Measurements from ENCODE around the gene RASL12. TPM values are rescaled to one million over a fixed set of nuclear protein-coding genes. Genes with fewer than 3 reads are reported as not detected.
"Not testable (repeated sequence)": the region's sequence is repeated elsewhere in the genome, so short reads cannot be mapped to it uniquely, and the experiment has no call there.

RASL12 gene
- total and polyA plus RNA-seq, 9 donors, result 11.9 to 16.5 (median 14.2) TPM

DNA sequence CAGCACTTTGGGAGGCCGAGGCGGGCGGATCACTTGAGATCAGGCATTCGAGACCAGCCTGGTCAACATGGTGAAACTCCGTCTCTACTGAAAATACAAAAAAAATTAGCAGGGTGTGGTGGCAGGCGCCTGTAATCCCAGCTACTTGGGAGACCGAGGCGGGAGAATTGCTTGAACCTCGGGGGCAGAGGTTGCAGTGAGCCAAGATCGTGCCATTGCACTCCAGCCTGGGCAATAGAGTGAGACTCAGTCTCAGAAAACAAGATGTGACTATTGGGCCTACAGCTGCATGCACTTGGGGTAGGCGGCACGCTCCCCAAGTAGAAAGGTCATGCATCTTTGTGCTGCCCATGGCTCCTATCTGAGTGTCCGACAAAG lies 26.0 kb upstream of the RASL12 start:
- 93% methylated on average over 12 of the region's 13 CpGs for WGBS (ENCODE audit: insufficient coverage)
- Histone ChIP-seq H3K4me1 (ENCODE audit: control insufficient read depth, insufficient read depth, low read length) (peaks cover 19% of the 10 kb centered on the region), H3K36me3 (ENCODE audit: control insufficient read depth, insufficient read depth, low read length) (peaks cover 36% of the 10 kb centered on the region)
- H3K27ac ChIP-seq (ENCODE audit: low read length); H3K4me3 ChIP-seq (ENCODE audit: low read length); DNase-seq; H3K27me3 ChIP-seq (ENCODE audit: control insufficient read depth, insufficient read depth, low read length); H3K9me3 ChIP-seq (replicated peaks; ENCODE audit: control insufficient read depth, low read depth, low read length): not testable (repeated sequence)

DNA sequence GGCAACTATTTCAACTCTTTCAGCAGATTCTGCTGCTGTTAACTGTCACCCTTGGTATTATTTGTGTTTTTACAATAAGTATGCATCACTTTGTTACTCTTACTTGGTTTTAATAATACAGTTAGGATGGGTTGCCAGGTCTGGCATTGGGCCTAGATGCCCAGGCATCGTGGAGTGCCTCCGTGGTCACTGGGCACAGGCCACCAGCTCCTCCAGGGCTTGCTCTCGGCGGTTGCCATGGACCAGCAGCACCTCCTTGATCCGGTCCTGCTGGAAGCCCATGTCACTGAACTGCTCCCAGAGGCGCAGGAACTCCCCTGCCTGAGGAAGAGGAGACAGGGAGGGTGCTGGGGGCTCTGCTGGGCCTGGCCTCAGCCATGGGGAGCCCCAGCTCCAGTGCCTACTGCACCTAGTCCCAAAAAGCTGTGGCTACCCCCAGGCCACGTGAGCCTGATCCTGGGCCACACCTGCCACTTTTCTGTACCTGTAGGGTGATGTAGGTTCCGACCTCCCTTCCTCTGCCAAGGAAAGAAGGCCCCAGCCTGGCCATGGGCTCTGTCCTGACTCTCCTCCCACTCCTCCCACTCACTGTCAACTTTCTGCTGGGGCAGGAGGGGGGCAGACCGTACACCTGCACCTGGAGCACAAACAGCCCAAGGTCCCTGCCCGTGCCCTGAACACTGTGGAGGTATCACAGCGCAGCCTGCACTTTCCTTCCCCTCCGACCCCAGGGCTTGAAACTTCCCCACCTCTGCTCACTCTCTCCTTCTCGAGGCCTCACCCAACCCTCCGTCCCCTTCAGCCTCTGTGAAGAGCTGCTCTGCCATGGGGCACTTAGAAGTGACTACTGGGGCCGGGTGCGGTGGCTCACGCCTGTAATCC lies 25.4 kb upstream of the RASL12 start:
- no peaks in the 10 kb centered on the region for H3K27me3 ChIP-seq (ENCODE audit: control insufficient read depth, insufficient read depth, low read length)
- no peak overlapping the region for H3K27ac ChIP-seq (ENCODE audit: low read length)
- H3K36me3 ChIP-seq (ENCODE audit: control insufficient read depth, insufficient read depth, low read length), result peaks cover 30% of the 10 kb centered on the region
- no peak overlapping the region for H3K4me3 ChIP-seq (ENCODE audit: low read length)
- WGBS (ENCODE audit: insufficient coverage), result 94% methylated on average over 14 of the region's 17 CpGs
- H3K9me3 ChIP-seq (replicated peaks; ENCODE audit: control insufficient read depth, low read depth, low read length), result no peaks in the 10 kb centered on the region
- H3K4me1 ChIP-seq (ENCODE audit: control insufficient read depth, insufficient read depth, low read length), result peaks cover 24% of the 10 kb centered on the region
- DNase-seq, result no peak

DNA sequence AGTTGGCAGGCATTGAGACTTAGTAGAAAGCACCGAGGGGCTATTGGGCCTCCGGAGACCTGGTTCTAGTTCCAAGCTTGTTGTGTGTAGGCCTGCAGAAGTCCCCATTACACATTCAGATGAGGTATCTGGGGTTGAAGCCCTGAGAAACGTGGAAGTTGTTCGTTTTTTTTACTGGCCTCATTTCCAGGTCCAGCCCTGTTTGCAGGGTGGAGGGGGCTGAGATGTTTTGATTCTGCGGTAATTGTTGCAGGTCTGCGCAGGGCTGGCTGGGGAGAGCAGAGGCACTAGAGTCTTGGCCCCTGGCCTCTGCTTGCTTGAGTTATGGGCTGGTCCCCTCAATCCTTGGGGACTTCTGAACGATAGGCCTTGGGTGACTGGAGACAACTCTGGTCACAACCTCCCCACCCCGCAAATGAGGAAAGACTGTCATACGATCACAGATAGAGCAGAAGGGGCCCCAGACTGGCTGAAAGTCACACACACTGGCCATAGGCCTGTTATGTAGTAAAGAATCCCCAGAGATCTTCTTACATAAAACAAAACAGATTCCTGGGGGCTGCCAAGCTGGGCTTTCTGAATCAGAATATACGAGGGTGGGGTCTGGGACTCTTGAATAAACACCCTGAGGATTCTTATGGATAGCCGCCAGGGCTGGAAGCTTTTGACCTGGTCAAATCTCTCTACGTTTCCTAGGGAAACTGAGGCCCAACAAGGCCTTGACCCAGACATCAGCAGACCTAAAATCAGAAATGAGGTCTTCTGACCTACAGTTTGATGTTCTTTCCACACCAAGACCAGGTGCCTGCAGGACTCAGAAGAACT lies 24.4 kb upstream of the RASL12 start:
- Histone ChIP-seq H3K9me3 (replicated peaks; ENCODE audit: control insufficient read depth, low read depth, low read length) (no peaks in the 10 kb centered on the region), H3K27me3 (ENCODE audit: control insufficient read depth, insufficient read depth, low read length) (no peaks in the 10 kb centered on the region), H3K36me3 (ENCODE audit: control insufficient read depth, insufficient read depth, low read length) (peaks cover 20% of the 10 kb centered on the region), H3K27ac (ENCODE audit: low read length) (peak overlapping the region; percentile 24), H3K4me1 (ENCODE audit: control insufficient read depth, insufficient read depth, low read length) (peaks cover 34% of the 10 kb centered on the region), H3K4me3 (ENCODE audit: low read length) (no peak overlapping the region)
- 43% methylated on average over 5 of the region's 12 CpGs for WGBS (ENCODE audit: insufficient coverage)
- peak; percentile 68 for DNase-seq

DNA sequence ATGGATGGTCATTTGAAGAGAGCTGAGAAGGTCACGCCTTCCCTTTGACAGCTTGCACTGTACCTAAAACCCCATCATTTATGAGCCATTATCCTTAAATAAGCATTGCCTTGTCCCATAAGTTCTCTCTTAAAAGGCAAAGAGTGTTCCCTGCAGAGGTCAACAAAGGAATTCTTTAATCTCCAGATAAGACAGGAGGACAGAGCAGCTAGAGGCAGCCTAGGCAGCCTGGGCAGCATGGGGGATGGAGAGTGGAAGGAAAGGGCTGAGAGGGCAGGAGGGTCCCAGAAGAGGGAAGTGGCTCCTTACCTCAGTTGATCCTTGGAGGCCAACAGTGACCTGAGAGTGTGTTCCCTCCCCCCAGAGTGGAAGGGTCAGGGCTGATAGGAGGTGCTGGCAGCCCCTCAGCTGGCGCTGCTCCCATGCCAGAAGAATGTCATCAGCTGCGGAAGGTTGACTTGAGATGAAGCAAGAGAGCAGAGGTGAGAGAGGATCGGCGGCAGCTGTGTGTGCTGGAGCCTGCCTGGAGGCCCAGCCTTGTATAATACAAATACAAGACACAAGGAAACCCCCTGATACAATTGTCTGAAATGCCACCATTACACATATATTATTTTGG lies 21.5 kb upstream of the RASL12 start:
- no peak for DNase-seq
- Histone ChIP-seq H3K36me3 (ENCODE audit: control insufficient read depth, insufficient read depth, low read length) (peaks cover 3% of the 10 kb centered on the region), H3K4me1 (ENCODE audit: control insufficient read depth, insufficient read depth, low read length) (peaks cover 43% of the 10 kb centered on the region), H3K4me3 (ENCODE audit: low read length) (no peak overlapping the region), H3K9me3 (replicated peaks; ENCODE audit: control insufficient read depth, low read depth, low read length) (no peaks in the 10 kb centered on the region), H3K27me3 (ENCODE audit: control insufficient read depth, insufficient read depth, low read length) (peaks cover 3% of the 10 kb centered on the region), H3K27ac (ENCODE audit: low read length) (no peak overlapping the region)
- 100% methylated on average over 1 of the region's 5 CpGs for WGBS (ENCODE audit: insufficient coverage)

DNA sequence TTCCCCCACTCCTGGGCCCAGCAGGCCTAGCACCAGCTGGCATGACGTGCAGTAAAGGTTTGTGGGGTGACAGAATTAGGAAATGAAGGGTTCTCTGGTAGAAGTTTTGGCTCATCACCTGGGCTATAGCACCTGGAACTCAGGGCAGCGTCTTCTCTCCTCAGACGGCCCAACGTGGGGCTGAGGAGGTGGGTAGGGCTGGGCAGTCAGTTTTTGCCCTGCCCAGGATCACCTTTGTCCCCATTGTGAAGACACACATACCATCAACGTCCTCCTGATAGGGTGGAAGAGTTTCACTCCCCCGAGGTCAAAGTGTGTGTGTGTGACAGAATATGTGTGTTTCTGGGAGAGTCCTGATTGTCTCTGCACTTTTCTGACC lies 20.8 kb upstream of the RASL12 start:
- Histone ChIP-seq H3K27ac (ENCODE audit: low read length) (peak overlapping the region; percentile 45), H3K4me1 (ENCODE audit: control insufficient read depth, insufficient read depth, low read length) (peaks cover 43% of the 10 kb centered on the region), H3K36me3 (ENCODE audit: control insufficient read depth, insufficient read depth, low read length) (peaks cover 3% of the 10 kb centered on the region), H3K27me3 (ENCODE audit: control insufficient read depth, insufficient read depth, low read length) (peaks cover 3% of the 10 kb centered on the region), H3K4me3 (ENCODE audit: low read length) (no peak overlapping the region), H3K9me3 (replicated peaks; ENCODE audit: control insufficient read depth, low read depth, low read length) (no peaks in the 10 kb centered on the region)
- no peak for DNase-seq
- no CpG with 5 or more reads among the region's 6 CpGs for WGBS (ENCODE audit: insufficient coverage)

DNA sequence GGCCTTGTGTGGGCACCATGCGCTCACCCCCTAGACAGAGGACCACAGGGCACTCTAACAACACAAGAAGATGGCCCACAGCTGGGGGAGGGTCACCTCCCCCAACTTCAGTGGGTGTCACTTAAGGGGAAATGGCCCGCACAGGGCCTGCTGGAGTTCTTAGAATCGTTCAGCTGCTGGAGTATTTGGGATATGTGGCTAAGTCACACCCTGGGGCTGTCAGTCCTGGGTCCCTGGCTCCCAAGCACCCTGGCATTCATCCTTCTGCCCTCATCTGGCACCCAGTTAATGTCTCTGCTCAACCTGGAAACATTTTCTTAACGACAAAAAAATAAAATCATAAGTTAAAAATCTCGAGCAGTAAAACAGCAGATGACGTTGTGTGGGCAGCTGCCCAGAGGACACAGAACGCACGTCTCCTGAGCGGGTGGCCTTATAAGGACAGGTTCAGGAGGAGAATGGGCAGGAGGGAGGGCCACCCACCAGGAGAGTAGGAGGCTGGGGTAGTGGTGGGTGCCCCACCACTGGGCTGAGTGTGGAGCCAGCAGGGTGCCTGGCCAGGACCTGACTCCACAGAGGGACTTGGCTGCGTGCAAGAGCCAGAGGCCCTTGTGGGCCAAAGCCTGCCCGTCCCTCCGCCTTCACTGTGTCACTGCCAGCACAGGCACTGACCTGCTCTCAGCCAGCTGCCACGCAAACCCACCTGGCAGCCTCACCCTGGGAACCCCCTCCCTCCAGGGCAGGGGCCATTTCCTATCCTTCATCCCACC lies 20.3 kb upstream of the RASL12 start:
- H3K27me3 ChIP-seq (ENCODE audit: control insufficient read depth, insufficient read depth, low read length), result peaks cover 4% of the 10 kb centered on the region
- H3K4me3 ChIP-seq (ENCODE audit: low read length), result no peak overlapping the region
- 62% methylated on average over 8 of the region's 13 CpGs for WGBS (ENCODE audit: insufficient coverage)
- peaks cover 47% of the 10 kb centered on the region for H3K4me1 ChIP-seq (ENCODE audit: control insufficient read depth, insufficient read depth, low read length)
- peak overlapping the region; percentile 45 for H3K27ac ChIP-seq (ENCODE audit: low read length)
- no peaks in the 10 kb centered on the region for H3K9me3 ChIP-seq (replicated peaks; ENCODE audit: control insufficient read depth, low read depth, low read length)
- H3K36me3 ChIP-seq (ENCODE audit: control insufficient read depth, insufficient read depth, low read length), result peaks cover 3% of the 10 kb centered on the region
- peak; percentile 63 for DNase-seq

DNA sequence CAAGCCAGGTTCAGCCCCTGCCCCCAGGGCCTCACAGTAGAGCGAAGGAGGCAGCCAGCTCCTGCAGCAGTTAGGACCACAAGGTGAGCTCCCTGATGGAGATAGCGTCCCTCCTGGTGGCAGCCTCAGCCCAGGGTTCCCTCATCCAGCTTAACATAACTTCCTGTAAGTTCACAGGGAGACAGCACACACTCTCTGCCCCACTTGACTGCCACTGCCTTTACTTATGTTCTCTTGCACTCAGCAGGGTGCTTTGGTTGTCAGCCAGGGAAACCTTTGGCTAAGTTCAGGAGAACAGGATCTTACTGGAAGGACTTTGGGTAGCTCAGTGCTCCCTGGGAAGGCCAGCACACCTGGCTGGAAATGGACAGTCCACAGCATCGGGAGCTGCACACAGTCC lies 19.6 kb upstream of the RASL12 start:
- DNase-seq, result no peak
- no peak overlapping the region for H3K4me3 ChIP-seq (ENCODE audit: low read length)
- no peaks in the 10 kb centered on the region for H3K9me3 ChIP-seq (replicated peaks; ENCODE audit: control insufficient read depth, low read depth, low read length)
- peak overlapping the region; percentile 42 for H3K27ac ChIP-seq (ENCODE audit: low read length)
- H3K27me3 ChIP-seq (ENCODE audit: control insufficient read depth, insufficient read depth, low read length), result peaks cover 7% of the 10 kb centered on the region
- H3K36me3 ChIP-seq (ENCODE audit: control insufficient read depth, insufficient read depth, low read length), result peaks cover 3% of the 10 kb centered on the region
- WGBS (ENCODE audit: insufficient coverage), result 61% methylated on average over 3 of the region's 3 CpGs
- peaks cover 50% of the 10 kb centered on the region for H3K4me1 ChIP-seq (ENCODE audit: control insufficient read depth, insufficient read depth, low read length)

DNA sequence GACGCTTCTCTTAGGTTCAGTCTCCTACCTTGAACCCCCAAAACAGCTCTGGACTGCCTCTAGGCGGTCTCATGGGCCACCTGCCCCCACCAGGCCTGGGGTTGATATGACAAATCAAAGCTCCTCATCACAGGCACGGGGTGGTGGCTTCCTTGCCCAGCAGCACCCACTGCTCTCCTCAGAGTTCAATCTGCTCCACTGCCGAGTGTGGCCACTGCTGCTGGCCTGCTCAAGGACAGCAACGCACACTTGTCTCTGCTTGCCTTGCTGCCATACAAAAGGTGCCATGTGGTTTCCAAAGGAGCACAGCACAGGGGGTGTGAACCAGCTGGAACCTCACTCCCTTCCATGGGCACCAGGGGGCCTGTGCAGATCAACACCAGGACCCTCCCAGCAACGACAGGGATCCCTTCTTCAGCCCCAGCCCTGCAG lies 18.9 kb upstream of the RASL12 start:
- Histone ChIP-seq H3K4me1 (ENCODE audit: control insufficient read depth, insufficient read depth, low read length) (peaks cover 51% of the 10 kb centered on the region), H3K4me3 (ENCODE audit: low read length) (no peak overlapping the region), H3K9me3 (replicated peaks; ENCODE audit: control insufficient read depth, low read depth, low read length) (no peaks in the 10 kb centered on the region), H3K36me3 (ENCODE audit: control insufficient read depth, insufficient read depth, low read length) (no peaks in the 10 kb centered on the region), H3K27me3 (ENCODE audit: control insufficient read depth, insufficient read depth, low read length) (peaks cover 10% of the 10 kb centered on the region), H3K27ac (ENCODE audit: low read length) (no peak overlapping the region)
- DNase-seq, result no peak
- 53% methylated on average over 6 of the region's 6 CpGs for WGBS (ENCODE audit: insufficient coverage)

DNA sequence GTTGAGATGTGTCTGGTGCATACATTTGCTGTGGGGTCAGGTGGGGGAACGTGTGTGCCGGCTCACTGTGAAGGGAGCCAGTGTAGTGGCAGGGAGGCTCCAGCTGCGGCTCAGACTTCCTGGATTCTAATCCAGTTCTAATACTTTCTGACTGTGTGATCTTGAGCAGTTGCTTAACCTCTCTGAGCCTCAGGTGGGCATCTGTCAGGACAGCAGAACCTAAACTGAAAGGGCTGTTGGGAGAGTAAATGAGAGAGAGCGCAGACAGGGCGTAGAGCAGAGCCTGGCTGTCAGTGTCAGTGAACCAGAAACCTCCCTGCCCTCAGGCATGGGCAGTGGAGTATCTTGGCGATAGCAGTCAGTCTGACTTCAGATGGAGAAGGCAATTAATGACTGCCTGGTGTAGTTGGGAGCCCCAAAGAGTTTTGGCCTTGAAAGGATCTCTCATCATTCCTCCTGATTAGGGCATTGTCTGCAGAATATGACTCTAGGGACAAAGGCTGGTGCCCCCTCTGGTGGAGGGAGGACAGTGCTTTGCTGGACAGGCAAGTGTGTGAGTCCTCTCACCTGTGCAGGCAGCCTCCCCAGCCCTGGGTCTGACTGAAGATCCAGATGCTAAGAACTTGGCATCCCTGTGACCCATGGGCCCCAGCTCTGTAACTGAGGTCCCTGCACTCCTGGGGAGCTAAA lies 18.3 kb upstream of the RASL12 start:
- Histone ChIP-seq H3K9me3 (replicated peaks; ENCODE audit: control insufficient read depth, low read depth, low read length) (no peaks in the 10 kb centered on the region), H3K36me3 (ENCODE audit: control insufficient read depth, insufficient read depth, low read length) (no peaks in the 10 kb centered on the region), H3K4me1 (ENCODE audit: control insufficient read depth, insufficient read depth, low read length) (peaks cover 56% of the 10 kb centered on the region), H3K27me3 (ENCODE audit: control insufficient read depth, insufficient read depth, low read length) (peaks cover 10% of the 10 kb centered on the region), H3K27ac (ENCODE audit: low read length) (no peak overlapping the region), H3K4me3 (ENCODE audit: low read length) (no peak overlapping the region)
- WGBS (ENCODE audit: insufficient coverage), result 71% methylated on average over 4 of the region's 6 CpGs
- DNase-seq, result no peak

Data from muscle of leg (tissue), 11 donors.